Hepatocyte (in vitro differentiated cells): ENCODE measurements around the gene CDH12.

Source experiments
- CTCF ChIP-seq: fragments of 200-600 bp; sonication (generic); IDR thresholded peaks from 2 replicates; pipeline ENCODE4 v1.5.1; 2016; ENCODE audit warnings: antibody characterized with exemption, mild to moderate bottlenecking; ENCODE audit not compliant: poor library complexity
- EZH2 ChIP-seq: fragments of 200-600 bp; sonication (generic); IDR thresholded peaks from 2 replicates; pipeline ENCODE4 v1.6.1; 2016; ENCODE audit warnings: antibody characterized with exemption, mild to moderate bottlenecking, borderline replicate concordance

- TF ChIP-seq CTCF (no peak), EZH2 (no peak)
These were observed 131.1 kb downstream of the CDH12 start for GRCh38 chr5:22722056-22722455.
